Ovary (tissue), 9 donors: ENCODE data around the gene ADAT3. TPM values are rescaled to one million over a fixed set of nuclear protein-coding genes. Genes with fewer than 3 reads are reported as not detected.

Experiments used
- DNase-seq, 5 donors: peaks; one replicate each; pipeline ENCODE4 v3.0.0-alpha.2; 2019 to 2020
- H3K27ac ChIP-seq, 2 donors: fragments of 200-600 bp; one replicate each; pipeline versions ENCODE4 v1.5.1 to v1.8.0; 2019 to 2022
- H3K27me3 ChIP-seq: fragments of 200-600 bp; one replicate; pipeline ENCODE4 v1.8.0; 2022
- H3K36me3 ChIP-seq: fragments of 200-600 bp; sonication (generic); one replicate; pipeline ENCODE4 v1.5.1; 2019
- H3K4me1 ChIP-seq: one replicate; pipeline ENCODE4 v1.8.1; 2013; ENCODE audit warnings: mild to moderate bottlenecking, moderate library complexity; ENCODE audit not compliant: insufficient read depth
- H3K4me3 ChIP-seq: fragments of 200-600 bp; sonication (generic); one replicate; pipeline ENCODE4 v1.5.1; 2017
- H3K9me3 ChIP-seq, 2 donors: fragments of 200-600 bp in 1 of 2; sonication (generic) in 1 of 2; one replicate each; pipeline versions ENCODE4 v1.5.1 to v1.8.1; 2013 to 2019; ENCODE audit warnings: mild to moderate bottlenecking in 1 of 2, moderate library complexity in 1 of 2
- EP300 ChIP-seq: sonication (generic); formaldehyde crosslinking; IDR thresholded peaks from one replicate; pipeline ENCODE4 v1.6.1; 2017; ENCODE audit warnings: antibody characterized with exemption
- POLR2A ChIP-seq: fragments of 450-650 bp; IDR thresholded peaks from one replicate; pipeline ENCODE4 v1.6.1; 2017; ENCODE audit warnings: antibody characterized with exemption, mild to moderate bottlenecking, moderate library complexity
- WGBS, 3 donors: extraction: QIAGEN DNeasy Blood & Tissue Kit in 1 of 3; methylation state at CpG; one replicate each; pipeline versions ENCODE4 v1.1.5 to v1.1.7; 2013 to 2017; 5-methylcytosine and 5-hydroxymethylcytosine counted together
- intact Hi-C, 4 donors: fragments of 100-400 bp; cut with DNase I; formaldehyde crosslinking; loops; one replicate each; pipeline versions ENCODE4 v1.11.0 to v1.15.1; 2022 to 2023
- polyA plus RNA-seq, 2 donors: library from polyadenylated mRNA; stranded (reverse); fragments of 200-250 nt in 1 of 2; fragments of 350-450 nt in 1 of 2; fragmentation: Illumina TruSeq in 1 of 2; extraction: RNeasy Lipid Tissue Mini Kit (QIAGEN cat#74804) in 1 of 2; gene quantifications; one replicate each; pipeline ENCODE4 v1.2.3, GENCODE V29; 2013 to 2014
- total RNA-seq, 7 donors: library from RNA; depleted of rRNA in 2 of 7; stranded (reverse); fragments of >200 nt in 2 of 7; fragmentation: NEBNext Ultra II Directional in 3 of 7; extraction: Animal tissue kit (Norgen Biotek cat#: 25700) in 3 of 7; gene quantifications; one replicate each; pipeline versions ENCODE4 v1.1.0 to v1.2.4, GENCODE V29; 2016 to 2023
- TF ChIP-seq, protein P1 (sequence below), 3 donors: fragments of 450-650 bp in 2 of 3; fragments of 200-600 bp in 1 of 3; IDR thresholded peaks; one replicate each; pipeline versions ENCODE4 v1.5.1 to v1.8.0; 2016 to 2022; ENCODE audit warnings: antibody characterized with exemption in 3 of 3, mild to moderate bottlenecking in 1 of 3
- donor health status: DM: no; HTN: no; CAD: no; lungs with moderate emphysema.
- donor health status: DM: no; HTN: no; CAD: no.
- donor health status: Bipolar disorder and iron deficiency.
- donor health status: DM: yes; HTN: yes; CAD: no.
- donor health status: DM: no; HTN: no; CAD: no.
- donor health status: DM: yes; HTN: yes; CAD: no.

ADAT3 gene
- total and polyA plus RNA-seq, 9 donors, result 2.3 to 13.7 (median 4.3) TPM; not detected in 1

GRCh38 chr19:1911098-1911497, 5.9 kb downstream of the ADAT3 start:
- TF ChIP-seq POLR2A, result no peak
- no peak for TF ChIP-seq EP300
- TF ChIP-seq, protein P1, sequence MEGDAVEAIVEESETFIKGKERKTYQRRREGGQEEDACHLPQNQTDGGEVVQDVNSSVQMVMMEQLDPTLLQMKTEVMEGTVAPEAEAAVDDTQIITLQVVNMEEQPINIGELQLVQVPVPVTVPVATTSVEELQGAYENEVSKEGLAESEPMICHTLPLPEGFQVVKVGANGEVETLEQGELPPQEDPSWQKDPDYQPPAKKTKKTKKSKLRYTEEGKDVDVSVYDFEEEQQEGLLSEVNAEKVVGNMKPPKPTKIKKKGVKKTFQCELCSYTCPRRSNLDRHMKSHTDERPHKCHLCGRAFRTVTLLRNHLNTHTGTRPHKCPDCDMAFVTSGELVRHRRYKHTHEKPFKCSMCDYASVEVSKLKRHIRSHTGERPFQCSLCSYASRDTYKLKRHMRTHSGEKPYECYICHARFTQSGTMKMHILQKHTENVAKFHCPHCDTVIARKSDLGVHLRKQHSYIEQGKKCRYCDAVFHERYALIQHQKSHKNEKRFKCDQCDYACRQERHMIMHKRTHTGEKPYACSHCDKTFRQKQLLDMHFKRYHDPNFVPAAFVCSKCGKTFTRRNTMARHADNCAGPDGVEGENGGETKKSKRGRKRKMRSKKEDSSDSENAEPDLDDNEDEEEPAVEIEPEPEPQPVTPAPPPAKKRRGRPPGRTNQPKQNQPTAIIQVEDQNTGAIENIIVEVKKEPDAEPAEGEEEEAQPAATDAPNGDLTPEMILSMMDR (IDR thresholded peaks at IDR 0.05), result no peak
- Histone ChIP-seq H3K4me3 (no peak overlapping the region), H3K4me1 (peaks cover 16% of the 10 kb centered on the region), H3K36me3 (no peaks in the 10 kb centered on the region), H3K9me3 (no peaks in the 10 kb centered on the region), H3K27me3 (no peaks in the 10 kb centered on the region), H3K27ac (no peak overlapping the region)
- 87 to 92% (median 88%) methylated on average over 13 of the region's 13 CpGs for WGBS, 3 donors
- no peak for DNase-seq
- intact Hi-C loops, result no loop called here

DNA sequence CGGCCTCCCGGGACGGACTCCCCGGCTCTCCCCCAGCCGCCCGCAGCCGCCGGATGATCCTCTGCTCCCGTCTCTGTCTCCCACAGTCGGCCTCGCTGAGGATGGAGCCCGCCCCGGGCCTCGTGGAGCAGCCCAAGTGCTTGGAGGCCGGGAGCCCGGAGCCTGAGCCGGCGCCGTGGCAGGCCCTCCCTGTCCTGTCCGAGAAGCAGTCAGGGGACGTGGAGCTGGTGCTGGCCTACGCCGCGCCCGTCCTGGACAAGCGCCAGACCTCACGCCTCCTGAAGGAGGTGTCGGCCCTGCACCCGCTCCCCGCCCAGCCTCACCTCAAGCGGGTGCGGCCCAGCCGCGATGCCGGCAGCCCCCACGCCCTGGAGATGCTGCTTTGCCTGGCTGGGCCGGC, 6.8 kb downstream of the ADAT3 start:
- intact Hi-C loops, result no loop called here
- no peak for TF ChIP-seq POLR2A
- TF ChIP-seq, protein P1 (IDR thresholded peaks at IDR 0.05), result no peak
- no peak for TF ChIP-seq EP300
- Histone ChIP-seq H3K27me3 (no peaks in the 10 kb centered on the region), H3K27ac (no peak overlapping the region), H3K9me3 (no peaks in the 10 kb centered on the region), H3K4me1 (peaks cover 16% of the 10 kb centered on the region), H3K36me3 (no peaks in the 10 kb centered on the region), H3K4me3 (no peak overlapping the region)
- 82 to 93% (median 88%) methylated on average over 35 to 37 of the region's 37 CpGs for WGBS, 3 donors
- peak in 1 of 5 donors; percentile 45 for DNase-seq

GRCh38 chr19:1912760-1913505, 7.7 kb downstream of the ADAT3 start:
- no peak overlapping the region for H3K27ac ChIP-seq
- intact Hi-C loops, result no loop called here
- peaks cover 11% of the 10 kb centered on the region for H3K4me1 ChIP-seq
- TF ChIP-seq POLR2A, result no peak
- TF ChIP-seq, protein P1 (IDR thresholded peaks at IDR 0.05), result no peak
- no peak for TF ChIP-seq EP300
- H3K36me3 ChIP-seq, result no peaks in the 10 kb centered on the region
- DNase-seq, result no peak
- no peaks in the 10 kb centered on the region for H3K9me3 ChIP-seq
- no peaks in the 10 kb centered on the region for H3K27me3 ChIP-seq
- no peak overlapping the region for H3K4me3 ChIP-seq
- 95 to 97% (median 97%) methylated on average over 76 to 77 of the region's 77 CpGs for WGBS, 3 donors

DNA sequence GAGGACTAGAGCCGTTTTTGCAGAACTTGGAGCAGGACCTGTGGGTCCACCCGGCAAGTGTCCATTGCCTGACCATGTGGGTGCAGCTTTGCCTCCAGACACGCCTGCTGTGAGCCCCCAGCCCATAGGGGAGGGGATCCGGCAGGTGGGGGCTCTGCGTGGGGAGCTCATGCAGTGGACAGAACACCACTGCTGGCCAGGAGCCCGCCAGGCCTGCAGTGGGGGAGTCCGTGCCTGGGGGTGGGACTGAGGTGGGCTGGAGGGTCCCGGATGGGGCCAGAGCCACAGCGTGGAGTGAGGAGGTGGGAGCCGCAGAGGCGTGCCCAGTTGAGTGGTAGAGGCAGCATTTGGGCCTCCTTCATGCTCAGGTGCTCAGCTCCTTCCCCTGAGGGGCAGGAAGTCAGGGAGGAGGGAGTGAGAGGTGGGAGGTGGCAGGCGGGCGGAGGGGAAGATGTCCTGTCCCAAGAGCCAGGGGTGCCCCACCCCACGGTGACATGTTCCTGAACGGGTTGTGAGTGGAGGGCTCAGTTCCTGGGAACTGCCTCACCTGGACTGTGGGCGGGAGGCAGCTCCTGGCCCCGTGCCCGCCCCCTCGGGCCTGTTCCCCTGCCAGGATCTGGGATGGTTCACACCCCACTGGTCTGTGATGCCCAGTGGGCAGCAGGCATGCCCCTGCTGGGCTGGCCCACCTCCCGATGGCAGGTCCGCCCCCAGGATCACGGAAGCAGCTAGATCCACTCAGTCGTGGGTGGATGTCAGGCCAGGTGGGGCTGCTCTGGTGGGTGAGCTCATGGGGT, 8.8 kb downstream of the ADAT3 start:
- 80 to 84% (median 82%) methylated on average over 23 of the region's 23 CpGs for WGBS, 3 donors
- intact Hi-C loops, result no loop called here
- H3K4me3 ChIP-seq, result no peak overlapping the region
- DNase-seq, result peak in 1 of 5 donors; percentile 30
- H3K36me3 ChIP-seq, result no peaks in the 10 kb centered on the region
- peaks cover 6% of the 10 kb centered on the region for H3K4me1 ChIP-seq
- H3K27me3 ChIP-seq, result no peaks in the 10 kb centered on the region
- H3K9me3 ChIP-seq, result no peaks in the 10 kb centered on the region
- TF ChIP-seq, protein P1 (IDR thresholded peaks at IDR 0.05), result no peak
- no peak for TF ChIP-seq POLR2A
- no peak for TF ChIP-seq EP300
- H3K27ac ChIP-seq, result no peak overlapping the region
